Body of pancreas (tissue), 4 donors: ENCODE data around the gene FEV. TPM values are rescaled to one million over a fixed set of nuclear protein-coding genes. Genes with fewer than 3 reads are reported as not detected.
A peak's percentile ranks its signal among the peaks of the same experiment; 100 is the strongest.

Experiments used
- ATAC-seq: fragments of 150-250 bp; one replicate; pipeline ENCODE4 v1.9.1; 2016
- DNase-seq, 4 donors: peaks; one replicate each; pipeline ENCODE4 v3.0.0-alpha.2; 2019
- H3K27ac ChIP-seq, 4 donors: fragments of 200-600 bp; sonication (generic); 1 replicate in 3 of 4; 2 replicates in 1 of 4; pipeline versions ENCODE4 v1.5.1 to v1.6.1; 2016 to 2019; ENCODE audit warnings: mild to moderate bottlenecking in 1 of 4, mixed read lengths in 1 of 4, moderate library complexity in 1 of 4
- H3K27me3 ChIP-seq, 2 donors: fragments of 200-600 bp; sonication (generic); one replicate each; pipeline ENCODE4 v1.6.0; 2016; ENCODE audit warnings: mild to moderate bottlenecking in 1 of 2
- H3K36me3 ChIP-seq, 2 donors: fragments of 200-600 bp; sonication (generic); replicated peaks in 1 of 2; 2 replicates each; pipeline ENCODE4 v1.5.1; 2016; ENCODE audit warnings: low read depth in 2 of 2; ENCODE audit not compliant: insufficient read depth in 1 of 2
- H3K4me1 ChIP-seq: fragments of 200-600 bp; sonication (generic); one replicate; pipeline ENCODE4 v1.6.0; 2016
- H3K4me3 ChIP-seq, 2 donors: fragments of 200-600 bp; sonication (generic); 1 replicate in 1 of 2; 2 replicates in 1 of 2; pipeline ENCODE4 v1.5.1; 2016 to 2019
- H3K9me3 ChIP-seq, 3 donors: fragments of 200-600 bp; sonication (generic); 1 replicate in 2 of 3; 2 replicates in 1 of 3; pipeline ENCODE4 v1.5.1; 2016
- POLR2A ChIP-seq, 3 donors: fragments of 450-650 bp; IDR thresholded peaks; one replicate each; pipeline ENCODE4 v1.6.1; 2016; ENCODE audit warnings: antibody characterized with exemption in 3 of 3, mild to moderate bottlenecking in 2 of 3
- WGBS, 2 donors: methylation state at CpG; one replicate each; pipeline ENCODE4 v1.1.5; 2017; 5-methylcytosine and 5-hydroxymethylcytosine counted together
- intact Hi-C: fragments of 100-400 bp; cut with DNase I; formaldehyde crosslinking; loops from one replicate; pipeline ENCODE4 v1.15.1; 2023
- total RNA-seq, 2 donors: library from RNA; depleted of rRNA; stranded (reverse); fragments of >200 nt; gene quantifications; one replicate each; pipeline ENCODE4 v1.1.0, GENCODE V29; 2016
- TF ChIP-seq, protein P1 (sequence below), 7 experiments: fragments of 450-650 bp in 4 of 7; fragments of 200-600 bp in 3 of 7; sonication (generic) in 3 of 7; IDR thresholded peaks; one replicate each; pipeline ENCODE4 v1.5.1; 2016 to 2019; ENCODE audit warnings: antibody characterized with exemption in 7 of 7

The FEV gene
- total RNA-seq, 2 donors from 2014 or later = not detected

DNA sequence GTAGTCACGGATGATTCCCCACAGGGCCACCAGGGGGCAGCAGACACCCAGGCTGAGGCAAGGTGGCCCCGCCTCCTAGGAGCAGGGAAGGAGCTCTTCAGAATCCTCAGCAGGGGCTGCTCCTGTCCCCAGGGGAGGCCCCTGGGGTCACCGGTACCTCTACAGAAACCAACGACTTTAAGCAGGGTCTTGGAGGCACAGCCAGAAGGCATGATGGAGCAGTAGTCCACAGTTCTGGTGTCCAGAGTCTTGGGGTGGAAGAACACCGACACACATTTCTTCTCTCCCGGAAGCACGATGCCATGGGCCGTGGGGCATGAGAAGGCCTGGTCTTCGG is 44.8 kb upstream of the FEV start:
- no peaks in the 10 kb centered on the region for H3K27me3 ChIP-seq
- no peaks in the 10 kb centered on the region for H3K36me3 ChIP-seq
- intact Hi-C loops = no loop called here
- TF ChIP-seq POLR2A (IDR thresholded peaks at IDR 0.05) = no peak
- TF ChIP-seq, protein P1, sequence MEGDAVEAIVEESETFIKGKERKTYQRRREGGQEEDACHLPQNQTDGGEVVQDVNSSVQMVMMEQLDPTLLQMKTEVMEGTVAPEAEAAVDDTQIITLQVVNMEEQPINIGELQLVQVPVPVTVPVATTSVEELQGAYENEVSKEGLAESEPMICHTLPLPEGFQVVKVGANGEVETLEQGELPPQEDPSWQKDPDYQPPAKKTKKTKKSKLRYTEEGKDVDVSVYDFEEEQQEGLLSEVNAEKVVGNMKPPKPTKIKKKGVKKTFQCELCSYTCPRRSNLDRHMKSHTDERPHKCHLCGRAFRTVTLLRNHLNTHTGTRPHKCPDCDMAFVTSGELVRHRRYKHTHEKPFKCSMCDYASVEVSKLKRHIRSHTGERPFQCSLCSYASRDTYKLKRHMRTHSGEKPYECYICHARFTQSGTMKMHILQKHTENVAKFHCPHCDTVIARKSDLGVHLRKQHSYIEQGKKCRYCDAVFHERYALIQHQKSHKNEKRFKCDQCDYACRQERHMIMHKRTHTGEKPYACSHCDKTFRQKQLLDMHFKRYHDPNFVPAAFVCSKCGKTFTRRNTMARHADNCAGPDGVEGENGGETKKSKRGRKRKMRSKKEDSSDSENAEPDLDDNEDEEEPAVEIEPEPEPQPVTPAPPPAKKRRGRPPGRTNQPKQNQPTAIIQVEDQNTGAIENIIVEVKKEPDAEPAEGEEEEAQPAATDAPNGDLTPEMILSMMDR (IDR thresholded peaks at IDR 0.05) = peak; percentile 84 to 98 (median 92)
- H3K4me3 ChIP-seq = no peak overlapping the region
- ATAC-seq = peak; percentile 94
- H3K4me1 ChIP-seq = no peaks in the 10 kb centered on the region
- DNase-seq = peak; percentile 86 to 89 (median 87)
- H3K9me3 ChIP-seq = no peaks in the 10 kb centered on the region
- H3K27ac ChIP-seq = no peak overlapping the region
- WGBS, 2 donors = 22 to 29% methylated on average over 7 to 9 of the region's 9 CpGs

DNA sequence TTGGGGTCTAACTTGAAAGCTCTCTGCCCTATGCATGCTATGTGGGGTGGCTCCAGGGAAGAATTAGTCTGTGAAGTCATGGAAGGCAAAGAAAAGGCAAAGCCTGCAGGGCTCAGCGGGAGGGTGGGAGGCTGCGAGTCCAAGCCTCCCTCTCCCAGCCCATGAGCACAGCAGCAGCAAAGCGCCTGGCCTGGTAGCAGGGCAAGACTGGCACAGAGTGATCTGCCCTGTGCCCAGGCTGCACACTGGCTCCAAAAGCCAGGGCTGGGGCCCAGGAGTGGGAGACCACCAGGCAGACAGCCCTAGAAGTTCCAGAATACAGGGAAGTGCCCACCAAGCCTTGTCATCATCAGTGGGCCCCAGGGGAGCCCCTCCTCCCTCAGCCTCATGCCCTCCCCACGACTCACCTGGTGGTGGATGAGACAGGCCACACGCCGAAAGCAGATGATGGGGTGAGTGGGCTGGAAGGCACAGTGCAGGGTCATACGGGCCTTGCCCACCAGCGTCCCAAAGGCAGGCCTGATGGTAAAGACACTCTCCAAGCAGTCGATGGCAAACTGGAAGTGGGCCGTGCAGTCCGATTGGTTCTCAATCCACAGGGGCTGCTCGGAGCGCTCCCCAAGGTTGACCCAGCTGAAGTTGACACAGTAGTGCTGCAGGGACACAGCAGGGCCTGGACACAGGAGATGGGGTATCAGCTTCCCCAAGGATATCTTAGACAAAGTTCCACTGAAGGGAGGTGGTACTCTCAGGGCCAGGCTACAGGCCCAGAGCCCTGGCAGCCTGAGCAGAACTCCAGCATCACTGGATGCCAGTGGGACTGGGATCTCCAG is 44.2 kb upstream of the FEV start:
- H3K4me1 ChIP-seq = no peaks in the 10 kb centered on the region
- TF ChIP-seq POLR2A (IDR thresholded peaks at IDR 0.05) = no peak
- TF ChIP-seq, protein P1 (IDR thresholded peaks at IDR 0.05) = no peak
- no peak for DNase-seq
- 63 to 69% methylated on average over 5 to 13 of the region's 13 CpGs for WGBS, 2 donors
- no peak overlapping the region for H3K4me3 ChIP-seq
- H3K27me3 ChIP-seq = no peaks in the 10 kb centered on the region
- no peaks in the 10 kb centered on the region for H3K9me3 ChIP-seq
- intact Hi-C loops = no loop called here
- no peak for ATAC-seq
- H3K27ac ChIP-seq = no peak overlapping the region
- no peaks in the 10 kb centered on the region for H3K36me3 ChIP-seq

DNA sequence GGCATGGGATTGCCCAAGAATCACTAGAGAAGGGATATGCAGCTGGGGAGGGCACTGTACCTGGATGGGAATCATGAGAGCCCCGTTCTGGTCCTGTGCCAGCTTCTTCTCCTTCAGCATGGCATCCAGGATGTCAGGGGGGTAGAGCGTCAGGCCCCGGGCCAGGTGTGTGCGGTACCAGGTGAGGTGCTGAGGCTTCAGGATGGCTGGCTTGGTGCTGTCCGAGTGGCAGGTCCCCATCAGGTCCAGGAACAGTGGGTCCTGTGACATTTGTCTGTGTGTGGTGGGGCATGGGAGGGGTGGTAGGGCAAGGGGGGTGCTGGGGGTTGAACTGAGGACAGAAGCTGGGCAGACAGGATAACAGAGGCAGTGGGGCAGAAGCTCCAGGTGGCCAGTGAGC is 43.2 kb upstream of the FEV start:
- H3K27ac ChIP-seq = no peak overlapping the region
- H3K9me3 ChIP-seq = no peaks in the 10 kb centered on the region
- no peak overlapping the region for H3K4me3 ChIP-seq
- H3K4me1 ChIP-seq = no peaks in the 10 kb centered on the region
- DNase-seq = no peak
- no peak for ATAC-seq
- H3K36me3 ChIP-seq = no peaks in the 10 kb centered on the region
- intact Hi-C loops = no loop called here
- H3K27me3 ChIP-seq = no peaks in the 10 kb centered on the region
- no peak for TF ChIP-seq POLR2A (IDR thresholded peaks at IDR 0.05)
- TF ChIP-seq, protein P1 (IDR thresholded peaks at IDR 0.05) = no peak
- 60 to 64% methylated on average over 2 to 5 of the region's 5 CpGs for WGBS, 2 donors

DNA sequence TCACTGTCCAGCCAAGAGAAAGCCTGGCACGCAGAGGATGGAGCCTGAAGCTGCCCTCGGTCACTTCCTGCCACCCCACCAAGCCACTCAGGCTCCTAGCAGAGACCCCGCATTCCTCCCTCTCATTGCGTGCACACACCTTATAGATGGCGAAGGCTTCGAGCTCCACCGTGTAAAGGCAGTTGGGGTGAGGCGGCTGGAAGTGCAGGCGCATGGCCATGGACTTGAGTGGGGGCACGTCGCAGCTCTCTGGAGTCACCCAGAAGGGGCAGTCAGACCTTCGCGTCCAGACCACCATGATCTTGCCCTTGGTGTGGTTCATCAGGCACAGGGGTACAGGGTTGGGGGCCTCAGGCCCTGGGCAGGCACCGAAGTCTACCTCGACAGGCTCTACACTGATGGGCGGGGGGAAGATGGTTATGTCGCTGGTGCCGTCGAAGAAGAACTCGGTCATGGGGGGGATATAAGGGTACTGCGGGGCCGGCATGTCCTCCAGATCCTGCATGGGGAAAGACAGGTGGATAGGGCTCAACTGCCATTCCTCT is 42.6 kb upstream of the FEV start:
- ATAC-seq (no peak), DNase-seq (no peak)
- Histone ChIP-seq H3K9me3 (no peaks in the 10 kb centered on the region), H3K27ac (no peak overlapping the region), H3K4me1 (no peaks in the 10 kb centered on the region), H3K4me3 (no peak overlapping the region), H3K27me3 (no peaks in the 10 kb centered on the region), H3K36me3 (no peaks in the 10 kb centered on the region)
- intact Hi-C loops = no loop called here
- WGBS, 2 donors = 76 to 82% methylated on average over 12 to 22 of the region's 22 CpGs
- TF ChIP-seq, protein P1 (IDR thresholded peaks at IDR 0.05) = no peak
- no peak for TF ChIP-seq POLR2A (IDR thresholded peaks at IDR 0.05)

DNA sequence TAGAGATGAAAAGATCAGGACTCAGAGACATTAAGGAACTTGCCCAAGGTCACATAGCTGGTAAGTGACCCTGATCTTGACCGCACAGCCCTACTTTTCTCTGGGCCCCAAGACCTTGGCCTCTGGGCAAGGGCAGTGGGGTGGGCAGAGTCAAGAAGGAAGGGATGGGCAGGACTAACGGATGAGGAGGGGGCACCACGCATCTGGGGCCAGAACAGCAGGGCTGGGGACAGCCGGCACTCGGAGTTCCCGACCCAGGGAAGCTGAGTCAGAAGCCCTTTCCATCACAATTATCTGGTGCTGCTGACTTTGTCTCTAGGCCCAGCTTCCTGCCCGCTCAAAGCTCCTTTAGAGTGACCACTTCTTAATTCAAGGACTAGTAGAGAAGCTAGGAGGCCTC is 42.0 kb upstream of the FEV start:
- no peak overlapping the region for H3K4me3 ChIP-seq
- 72 to 76% methylated on average over 7 of the region's 7 CpGs for WGBS, 2 donors
- intact Hi-C loops = no loop called here
- ATAC-seq = no peak
- no peak for DNase-seq
- H3K9me3 ChIP-seq = no peaks in the 10 kb centered on the region
- no peak overlapping the region for H3K27ac ChIP-seq
- H3K27me3 ChIP-seq = no peaks in the 10 kb centered on the region
- TF ChIP-seq, protein P1 (IDR thresholded peaks at IDR 0.05) = no peak
- TF ChIP-seq POLR2A (IDR thresholded peaks at IDR 0.05) = no peak
- no peaks in the 10 kb centered on the region for H3K4me1 ChIP-seq
- no peaks in the 10 kb centered on the region for H3K36me3 ChIP-seq
